CMK (cell line): ENCODE measurements around the gene GPHN.
"Not testable (repeated sequence)": the region's sequence is repeated elsewhere in the genome, so short reads cannot be mapped to it uniquely, and the experiment has no call there.

Source experiments
- DNase-seq: peaks from one replicate; pipeline ENCODE4 v3.0.0-alpha.2; 2010; ENCODE audit warnings: low read depth

GPHN gene

DNA sequence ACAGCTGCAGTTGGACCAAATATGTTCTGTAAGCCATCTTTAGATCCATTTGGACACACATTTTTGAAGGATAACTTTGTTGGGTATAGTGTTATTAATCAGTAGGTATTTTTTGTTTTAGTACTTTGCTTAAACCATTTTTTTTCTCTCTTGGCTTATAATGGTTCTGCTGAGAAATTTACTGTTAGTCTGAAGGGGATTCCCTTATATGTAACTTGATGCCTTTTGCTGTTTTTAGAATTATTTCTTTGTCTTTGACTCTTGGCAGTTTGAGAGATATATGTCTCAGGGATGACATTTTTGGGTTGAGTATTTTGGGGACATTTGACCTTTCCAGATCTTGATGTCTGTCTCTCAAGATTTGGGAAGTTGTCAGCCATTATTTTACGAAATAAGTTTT is 169.8 kb downstream of the GPHN start:
- no peak for DNase-seq

- DNase-seq: no peak
These were observed 172.3 kb downstream of the GPHN start for GRCh38 chr14:66680216-66680615.

GRCh38 chr14:66696326-66696725 is 188.4 kb downstream of the GPHN start:
- no peak for DNase-seq

DNA sequence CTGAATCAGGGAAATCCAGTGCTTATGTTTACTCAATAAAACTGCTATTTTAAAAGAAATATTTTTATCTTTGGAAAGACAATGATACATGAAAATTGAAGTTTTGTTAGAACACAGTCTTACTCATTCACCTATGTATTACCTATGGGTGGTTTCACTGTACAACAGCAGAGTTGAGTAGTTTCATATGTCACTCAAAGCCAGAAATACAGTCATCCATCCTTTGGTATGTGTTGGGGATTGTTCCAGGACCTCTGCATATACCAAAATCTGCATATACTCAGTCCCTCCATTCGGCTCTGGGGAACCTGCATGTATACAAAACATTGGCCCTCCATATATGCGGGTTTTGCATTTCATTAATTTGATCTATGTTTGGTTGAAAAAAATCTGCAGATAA is 190.6 kb downstream of the GPHN start:
- DNase-seq: no peak

DNA sequence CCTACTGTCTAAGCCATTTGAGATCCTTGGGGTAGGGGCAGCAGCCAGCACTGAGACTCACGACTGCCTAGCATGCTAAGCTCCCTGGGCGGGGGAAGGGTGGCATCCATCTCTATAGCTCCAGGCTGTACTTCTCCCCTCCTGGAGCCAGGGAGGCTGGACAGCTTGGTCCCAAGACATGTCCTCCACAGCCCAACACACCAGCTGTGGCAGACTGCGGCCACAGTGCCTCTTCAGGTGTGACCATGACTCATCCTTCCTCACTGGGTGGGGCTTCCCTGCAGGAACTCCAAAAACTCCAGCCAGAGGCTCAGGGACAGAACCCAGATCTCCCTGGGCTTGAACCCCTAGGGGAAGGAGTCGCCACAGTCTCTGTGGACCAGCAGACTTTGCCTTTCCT is 193.9 kb downstream of the GPHN start:
- DNase-seq: no peak

DNA sequence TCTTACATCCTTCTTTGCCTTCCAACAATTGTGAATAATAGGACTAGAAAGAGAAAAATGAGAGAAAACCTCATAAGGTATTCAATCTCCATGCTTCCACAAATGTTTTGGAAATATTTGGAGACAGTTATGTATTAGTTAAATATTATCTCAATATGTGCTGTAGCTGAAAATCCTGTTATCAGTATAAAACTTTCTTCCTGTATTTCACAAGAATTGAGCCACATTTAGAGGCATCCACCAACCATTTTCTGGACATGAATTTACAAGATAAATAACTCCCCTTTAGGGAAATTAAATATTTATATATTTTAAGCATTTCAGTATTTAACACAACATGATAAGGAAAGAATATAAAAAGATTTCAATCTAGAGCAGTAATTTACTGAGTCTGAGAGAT is 200.3 kb downstream of the GPHN start:
- no peak for DNase-seq

GRCh38 chr14:66709291-66709690 is 201.3 kb downstream of the GPHN start:
- peak; percentile 53 for DNase-seq

DNA sequence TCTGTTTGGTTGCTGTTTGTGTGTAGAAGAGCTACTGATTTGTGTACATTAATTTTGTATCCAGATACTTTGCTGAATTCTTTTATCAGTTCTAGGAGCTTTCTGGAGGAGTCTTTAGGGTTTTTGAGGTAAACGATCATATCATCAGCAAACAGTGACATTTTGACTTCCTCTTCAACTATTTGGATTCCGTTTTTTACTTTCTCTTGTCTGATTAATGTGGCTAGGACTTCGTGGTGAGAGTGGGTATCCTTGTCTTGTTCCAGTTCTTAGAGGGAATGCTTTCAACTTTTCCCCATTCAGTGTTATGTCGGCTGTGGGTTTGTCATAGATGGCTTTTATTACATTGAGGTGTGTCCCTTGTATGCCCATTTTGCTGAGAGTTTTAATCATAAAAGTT is 206.3 kb downstream of the GPHN start:
- not testable (repeated sequence) for DNase-seq

DNA sequence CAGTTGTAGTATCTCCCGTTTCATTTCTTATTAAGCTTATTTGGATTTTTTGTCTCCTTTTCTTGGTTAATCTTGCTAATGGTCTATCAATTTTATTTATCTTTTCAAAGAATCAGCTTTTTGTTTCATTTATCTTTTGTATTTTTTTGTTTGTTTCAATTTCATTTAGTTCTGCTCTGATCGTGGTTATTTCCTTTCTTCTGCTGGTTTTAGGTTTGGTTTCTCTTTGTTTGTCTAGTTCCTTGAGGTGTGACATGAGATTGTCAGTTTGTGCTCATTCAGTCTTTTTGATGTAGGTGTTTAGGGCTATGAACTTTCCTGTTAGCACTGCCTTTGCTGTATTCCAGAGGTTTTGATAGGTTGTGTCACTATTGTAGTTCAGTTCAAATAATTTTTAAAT is 207.4 kb downstream of the GPHN start:
- not testable (repeated sequence) for DNase-seq

DNA sequence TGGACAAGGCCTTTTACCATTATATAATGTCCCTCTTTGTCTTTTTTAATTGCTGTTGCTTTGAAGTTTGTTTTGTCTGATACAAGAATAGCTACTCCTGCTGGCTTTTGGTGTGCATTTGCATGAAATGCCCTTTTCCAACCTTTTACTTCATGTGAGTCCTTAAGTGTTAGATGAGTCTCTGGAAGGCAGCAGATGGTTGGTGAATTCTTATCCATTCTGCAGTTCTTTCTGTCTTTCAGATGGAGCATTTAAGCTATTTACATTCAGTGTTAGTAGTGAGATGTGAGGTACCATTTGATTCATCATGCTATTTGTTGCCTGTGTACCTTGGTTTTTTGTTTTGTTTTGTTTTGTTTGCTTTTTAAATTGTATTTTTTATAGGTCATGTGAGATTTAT is 208.3 kb downstream of the GPHN start:
- DNase-seq: no peak

DNA sequence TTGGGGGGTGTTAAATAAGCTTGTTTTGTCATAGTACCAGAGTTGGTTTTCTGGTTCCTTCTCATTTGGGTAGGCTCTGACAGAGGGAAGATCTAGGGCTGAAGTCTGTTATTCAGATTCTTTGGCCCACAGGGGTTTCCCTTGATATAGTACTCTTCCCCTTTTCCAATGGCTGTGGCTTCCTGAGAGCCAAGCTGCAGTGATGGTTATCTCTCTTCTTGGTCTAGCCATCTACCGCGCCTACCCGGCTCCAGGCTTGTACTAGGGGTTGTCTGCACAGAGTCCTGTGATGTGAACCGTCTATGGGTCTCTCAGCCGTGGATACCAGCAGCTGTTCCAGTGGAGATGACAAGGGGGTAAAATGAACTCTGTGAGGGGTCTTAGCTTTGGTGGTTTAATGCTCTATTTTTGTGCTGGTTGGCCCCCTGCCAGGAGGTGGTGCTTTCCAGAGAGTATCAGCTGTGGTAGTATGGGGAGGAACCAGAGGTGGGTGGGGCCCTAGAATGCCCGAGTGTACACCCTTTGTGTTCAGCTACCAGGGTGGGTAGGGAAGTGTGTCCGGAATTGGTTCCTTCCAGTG is 209.7 kb downstream of the GPHN start:
- DNase-seq: peak; percentile 80

DNA sequence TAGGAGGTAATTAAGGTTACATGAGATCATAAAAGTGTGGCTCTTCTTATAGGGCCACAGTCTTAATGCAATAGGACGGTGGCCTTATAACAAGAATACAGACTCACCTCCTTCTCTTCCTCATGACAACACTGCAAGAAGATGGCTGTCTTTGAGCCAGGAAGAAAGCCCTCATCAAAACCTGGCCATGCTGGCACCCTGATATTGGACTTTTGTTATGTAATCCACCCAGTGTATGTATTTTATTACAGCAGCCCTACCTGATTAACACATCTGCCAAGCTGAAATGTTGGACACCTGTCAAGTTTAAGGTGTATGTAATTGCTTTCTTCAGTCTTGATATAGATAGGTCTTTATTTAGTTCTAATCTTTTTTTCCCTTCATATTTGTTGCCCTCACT is 217.0 kb downstream of the GPHN start:
- DNase-seq: no peak

DNA sequence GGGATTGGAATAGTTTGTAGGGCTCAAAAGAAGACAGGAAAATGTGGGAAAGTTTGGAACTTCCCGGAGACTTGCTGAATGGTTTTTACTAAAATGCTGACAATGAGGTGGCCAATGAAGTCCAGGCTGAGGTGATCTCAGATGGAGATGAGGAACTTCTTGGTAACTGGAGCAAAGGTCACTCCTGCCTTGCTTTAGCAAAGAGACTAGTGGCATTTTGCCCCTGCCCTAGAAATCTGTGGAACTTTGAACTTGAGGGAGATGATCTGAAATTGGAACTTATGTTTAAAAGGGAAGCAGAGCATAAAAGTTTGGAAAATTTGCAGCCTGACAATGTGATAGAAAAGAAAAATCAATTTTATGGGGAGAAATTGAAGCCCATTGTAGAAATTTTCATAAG is 223.4 kb downstream of the GPHN start:
- not testable (repeated sequence) for DNase-seq

GRCh38 chr14:66735853-66736252 is 227.9 kb downstream of the GPHN start:
- DNase-seq: no peak

- no peak for DNase-seq
These were observed 231.9 kb downstream of the GPHN start for GRCh38 chr14:66739826-66740225.

DNA sequence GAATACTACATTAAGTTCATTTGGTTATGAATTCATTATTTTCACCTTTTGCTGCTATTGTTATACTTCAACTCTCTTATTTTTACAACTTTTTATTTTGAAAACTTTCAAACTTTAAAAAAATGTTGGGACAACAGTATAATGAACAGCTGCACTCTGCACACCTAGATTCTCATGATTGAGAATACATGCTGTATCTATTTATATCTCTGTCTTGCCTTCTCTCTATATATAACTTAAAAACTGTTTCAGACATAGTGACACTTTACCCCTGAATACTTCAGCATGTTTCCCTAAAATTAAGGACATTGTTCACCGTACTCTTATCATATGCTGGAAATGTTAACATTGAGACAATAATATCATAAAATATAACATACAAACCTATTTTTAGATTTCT is 237.1 kb downstream of the GPHN start:
- no peak for DNase-seq

GRCh38 chr14:66746316-66747006 is 238.5 kb downstream of the GPHN start:
- DNase-seq: peak; percentile 25

DNA sequence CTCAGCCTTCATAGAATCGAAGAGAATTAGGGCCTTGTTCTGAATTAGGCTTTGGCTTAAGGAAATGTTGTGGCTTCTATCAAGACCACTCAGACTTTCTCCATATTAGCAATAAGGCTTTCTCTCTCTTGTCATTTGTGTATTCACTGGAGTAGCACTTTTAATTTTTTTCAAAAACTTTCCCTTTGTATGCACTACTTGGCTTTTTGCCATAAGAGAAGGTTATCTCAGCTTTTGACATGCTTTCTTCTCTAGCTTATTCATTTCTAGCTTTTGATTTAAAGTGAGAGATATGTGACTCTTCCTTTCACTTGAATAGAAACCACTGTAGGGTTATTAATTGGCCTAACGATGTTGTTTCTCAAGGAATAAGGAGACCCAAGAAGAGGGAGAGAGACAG is 244.2 kb downstream of the GPHN start:
- no peak for DNase-seq

- DNase-seq: no peak
These were observed 250.2 kb downstream of the GPHN start for GRCh38 chr14:66758031-66758613.

GRCh38 chr14:66772146-66772545 is 264.2 kb downstream of the GPHN start:
- DNase-seq: no peak

- DNase-seq: no peak
These were observed 274.9 kb downstream of the GPHN start for GRCh38 chr14:66782853-66783252.

DNA sequence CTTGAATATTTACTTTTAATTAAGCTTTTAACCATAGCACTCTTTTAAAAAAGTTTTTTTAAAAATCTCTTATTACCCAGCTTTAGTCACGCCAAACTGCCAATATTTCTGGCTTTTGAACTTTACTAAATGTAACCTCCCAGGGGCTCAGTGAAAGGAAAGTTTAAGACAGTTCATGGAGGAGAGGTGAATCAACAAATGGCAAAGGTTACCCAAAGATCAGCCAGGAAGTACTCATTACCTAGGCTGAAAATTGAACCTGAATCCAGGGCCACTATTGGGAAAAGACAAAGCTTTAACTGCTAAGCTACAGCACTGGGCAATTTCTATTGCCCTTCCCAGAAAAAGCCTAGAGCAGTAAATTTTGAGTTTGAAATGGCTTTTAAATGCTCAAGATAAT is 282.2 kb downstream of the GPHN start:
- no peak for DNase-seq

- no peak for DNase-seq
These were observed 295.0 kb downstream of the GPHN start for GRCh38 chr14:66802962-66803361.

GRCh38 chr14:66804141-66804540 is 296.2 kb downstream of the GPHN start:
- no peak for DNase-seq
